Measurements from ENCODE around the gene TTLL12.

The TTLL12 gene

GRCh38 chr22:43232445-43232844 is 45.5 kb upstream of the TTLL12 start (continued):
- TF ChIP-seq CSRNP3 (CRISPR knock-in tag; IDR thresholded peaks at IDR 0.05) (no peak), OSR1 (CRISPR knock-in tag; IDR thresholded peaks at IDR 0.05) (no peak), ISL1 (CRISPR knock-in tag; IDR thresholded peaks at IDR 0.05) (no peak), ZFP30 (CRISPR knock-in tag; IDR thresholded peaks at IDR 0.05) (no peak), ZNF70 (CRISPR knock-in tag; IDR thresholded peaks at IDR 0.05) (no peak), BACH2 (CRISPR knock-in tag; IDR thresholded peaks at IDR 0.05; ENCODE audit: borderline replicate concordance) (no peak)

GRCh38 chr22:43231724-43232034 is 44.7 kb upstream of the TTLL12 start:
- no peak for ATAC-seq
- TF ChIP-seq ARNTL (CRISPR knock-in tag; IDR thresholded peaks at IDR 0.05; ENCODE audit: borderline replicate concordance, low read depth) (no peak), ZFP30 (CRISPR knock-in tag; IDR thresholded peaks at IDR 0.05) (no peak), ISL1 (CRISPR knock-in tag; IDR thresholded peaks at IDR 0.05) (no peak), ZFP3 (CRISPR knock-in tag; IDR thresholded peaks at IDR 0.05) (no peak), POU6F1 (CRISPR knock-in tag; IDR thresholded peaks at IDR 0.05; ENCODE audit: borderline replicate concordance, low read depth) (no peak), RARB (CRISPR knock-in tag; IDR thresholded peaks at IDR 0.05) (no peak), CREB5 (CRISPR knock-in tag; IDR thresholded peaks at IDR 0.05; ENCODE audit: low read depth) (no peak)

GRCh38 chr22:43230971-43231723 is 44.2 kb upstream of the TTLL12 start:
- TF ChIP-seq TOX (CRISPR knock-in tag; IDR thresholded peaks at IDR 0.05; ENCODE audit: borderline replicate concordance) = no peak
- TF ChIP-seq POU6F1 (CRISPR knock-in tag; IDR thresholded peaks at IDR 0.05; ENCODE audit: borderline replicate concordance, low read depth) = no peak
- TF ChIP-seq ESRRG (CRISPR knock-in tag; IDR thresholded peaks at IDR 0.05) = no peak
- peak; percentile 70 for ATAC-seq

- ATAC-seq = no peak
- TF ChIP-seq ZFP3 (CRISPR knock-in tag; IDR thresholded peaks at IDR 0.05) (no peak), TSHZ2 (CRISPR knock-in tag; IDR thresholded peaks at IDR 0.05) (no peak), PATZ1 (CRISPR knock-in tag; IDR thresholded peaks at IDR 0.05; ENCODE audit: borderline replicate concordance) (no peak), ESRRG (CRISPR knock-in tag; IDR thresholded peaks at IDR 0.05) (no peak), POU6F1 (CRISPR knock-in tag; IDR thresholded peaks at IDR 0.05; ENCODE audit: borderline replicate concordance, low read depth) (no peak), PPARA (CRISPR knock-in tag; IDR thresholded peaks at IDR 0.05; ENCODE audit: borderline replicate concordance) (no peak), CSDC2 (CRISPR knock-in tag; IDR thresholded peaks at IDR 0.05) (no peak), GLIS3 (CRISPR knock-in tag; IDR thresholded peaks at IDR 0.05) (no peak), ZC3H10 (CRISPR knock-in tag; IDR thresholded peaks at IDR 0.05) (no peak), BACH2 (CRISPR knock-in tag; IDR thresholded peaks at IDR 0.05; ENCODE audit: borderline replicate concordance) (no peak), TCF4 (CRISPR knock-in tag; IDR thresholded peaks at IDR 0.05; ENCODE audit: borderline replicate concordance) (no peak), OSR1 (CRISPR knock-in tag; IDR thresholded peaks at IDR 0.05) (no peak), ISL1 (CRISPR knock-in tag; IDR thresholded peaks at IDR 0.05) (no peak), ARNTL (CRISPR knock-in tag; IDR thresholded peaks at IDR 0.05; ENCODE audit: borderline replicate concordance, low read depth) (no peak), ZNF8 (CRISPR knock-in tag; IDR thresholded peaks at IDR 0.05) (no peak), RARB (CRISPR knock-in tag; IDR thresholded peaks at IDR 0.05) (no peak), SNAI2 (CRISPR knock-in tag; IDR thresholded peaks at IDR 0.05) (no peak)
Observed at GRCh38 chr22:43230571-43230970, 43.6 kb upstream of the TTLL12 start.

All from SK-N-SH treated with all-trans-retinoic acid at 6 μM for 48 hours (cell line).